GM21423 (cell line): ENCODE results near the gene PPP1R11.

Experiments
- ATAC-seq: cut with Tn5 transposase; IDR thresholded peaks from one replicate; pipeline ENCODE4 v1.9.1; 2021; ENCODE audit warnings: mild to moderate bottlenecking, moderate library complexity; ENCODE audit not compliant: unreplicated experiment

Gene PPP1R11

DNA sequence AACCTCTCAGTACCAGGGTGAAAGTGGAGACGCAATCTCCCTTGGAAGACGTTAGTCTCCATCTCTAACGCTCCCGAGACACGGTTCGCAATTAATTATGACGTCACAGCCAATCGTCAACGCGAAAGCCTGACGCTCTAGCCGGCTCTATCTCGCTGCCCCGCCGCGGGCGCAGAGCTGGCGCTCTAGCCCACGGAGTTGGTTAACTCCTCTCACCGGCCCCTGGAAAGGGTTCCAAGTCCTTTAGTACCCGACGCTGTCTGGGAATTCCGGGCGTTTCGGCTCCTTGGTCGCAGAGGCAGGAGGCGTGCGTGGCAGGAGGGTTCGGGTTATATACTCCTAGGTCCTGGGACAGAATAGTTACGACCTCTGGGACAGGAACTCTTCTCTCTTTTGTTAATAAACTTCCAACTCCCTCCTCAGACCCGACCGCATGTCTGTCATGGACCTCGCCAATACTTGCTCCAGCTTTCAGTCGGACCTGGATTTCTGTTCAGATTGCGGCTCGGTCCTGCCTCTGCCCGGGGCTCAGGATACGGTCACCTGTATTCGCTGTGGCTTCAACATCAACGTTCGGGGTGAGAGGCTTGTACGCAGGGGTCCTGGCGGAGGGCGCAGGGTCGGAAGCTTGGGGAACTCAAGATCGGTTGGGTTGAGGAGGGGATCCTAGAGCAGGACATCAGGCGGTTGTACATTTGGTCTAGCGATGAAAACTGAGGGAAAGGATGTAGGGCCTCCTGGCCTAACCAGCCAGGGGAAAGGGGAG, 5.7 kb upstream of the PPP1R11 start, which contains the start of gene POLR1H:
POLR1H (plus strand) TSS at position 174 of the 766 bp plus-strand sequence; CDS start at position 434, 260 bp downstream.
- peak; percentile 84 for ATAC-seq

DNA sequence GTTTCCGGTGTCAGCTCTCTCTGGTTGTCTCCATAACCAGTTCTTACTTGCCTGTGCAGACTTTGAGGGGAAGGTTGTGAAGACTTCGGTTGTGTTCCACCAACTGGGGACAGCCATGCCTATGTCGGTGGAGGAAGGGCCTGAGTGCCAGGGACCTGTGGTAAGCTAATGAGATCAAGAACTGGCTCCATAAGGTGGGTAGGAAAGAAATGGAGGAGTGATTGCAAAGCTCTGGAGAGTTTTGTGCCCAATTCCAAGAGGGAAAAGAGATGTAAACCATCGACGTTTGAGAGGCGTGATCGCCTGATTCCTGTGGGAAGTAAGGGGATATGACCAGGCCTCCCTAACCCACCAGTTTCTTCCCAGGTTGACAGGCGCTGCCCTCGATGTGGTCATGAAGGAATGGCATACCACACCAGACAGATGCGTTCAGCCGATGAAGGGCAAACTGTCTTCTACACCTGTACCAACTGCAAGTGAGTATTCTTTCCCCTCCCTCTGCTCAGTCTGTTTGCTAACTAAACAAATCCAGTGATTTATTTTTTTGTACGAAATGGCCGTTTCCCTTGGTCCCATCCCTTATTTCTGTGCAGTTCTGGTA, 5.0 kb upstream of the PPP1R11 start:
- no peak for ATAC-seq

DNA sequence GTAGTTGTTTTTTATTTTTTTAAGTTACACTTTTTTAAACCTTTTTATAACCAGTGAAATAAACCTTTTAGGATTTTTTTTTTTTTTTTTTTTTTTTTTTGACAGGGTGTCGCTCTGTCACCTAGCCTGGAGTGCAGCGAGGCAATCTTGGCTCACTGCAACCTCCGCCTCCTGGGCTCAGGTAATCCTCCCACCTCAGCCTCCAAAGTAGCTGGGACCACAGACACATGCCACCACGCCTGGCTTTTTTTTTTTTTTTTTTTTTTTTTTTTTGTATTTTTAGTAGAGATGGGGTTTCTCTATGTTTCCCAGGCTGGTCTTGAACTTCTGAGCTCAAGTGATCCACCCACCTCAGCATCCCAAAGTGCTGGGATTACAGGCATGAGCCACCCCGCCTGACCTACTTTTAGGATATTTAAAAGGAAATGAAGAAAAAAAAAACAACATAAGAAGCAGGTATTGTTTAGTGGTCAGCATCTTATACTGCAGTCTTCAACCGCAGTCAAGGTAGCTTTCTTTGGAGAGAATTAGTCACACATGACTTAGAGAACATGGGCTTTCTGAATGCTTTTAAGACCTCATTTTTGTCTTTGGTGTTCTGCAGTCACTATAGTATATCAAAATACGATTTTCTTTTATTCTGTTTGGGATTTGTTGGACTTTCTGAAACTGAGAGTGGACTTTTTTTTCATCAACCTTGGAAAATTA, 4.4 kb upstream of the PPP1R11 start:
- no peak for ATAC-seq

DNA sequence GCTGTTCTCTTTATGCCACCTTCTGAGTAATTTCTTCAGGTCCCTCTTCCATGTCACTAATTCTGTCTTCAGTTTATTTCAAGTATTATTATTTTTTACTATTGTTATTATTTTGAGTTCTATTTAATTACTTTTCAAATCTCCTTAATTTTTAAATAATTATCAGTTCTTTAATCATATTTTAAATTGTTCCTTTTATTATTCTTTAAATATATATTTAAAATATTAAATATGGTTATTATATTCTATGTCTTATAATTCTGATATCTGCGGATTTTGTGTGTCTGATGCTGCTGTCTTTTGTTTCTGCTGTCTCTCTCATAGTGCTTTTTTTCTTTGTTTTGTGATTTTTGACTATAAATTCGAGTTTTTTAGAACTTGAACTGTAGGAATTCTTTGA, 3.7 kb upstream of the PPP1R11 start:
- ATAC-seq, result no peak

GRCh38 chr6:30066082-30066481, 916 bp upstream of the PPP1R11 start:
- no peak for ATAC-seq

- ATAC-seq, result no peak
These were observed 602 bp downstream of the PPP1R11 start for GRCh38 chr6:30067460-30068139.

GRCh38 chr6:30071081-30071818, 4.3 kb downstream of the PPP1R11 start:
- no peak for ATAC-seq

DNA sequence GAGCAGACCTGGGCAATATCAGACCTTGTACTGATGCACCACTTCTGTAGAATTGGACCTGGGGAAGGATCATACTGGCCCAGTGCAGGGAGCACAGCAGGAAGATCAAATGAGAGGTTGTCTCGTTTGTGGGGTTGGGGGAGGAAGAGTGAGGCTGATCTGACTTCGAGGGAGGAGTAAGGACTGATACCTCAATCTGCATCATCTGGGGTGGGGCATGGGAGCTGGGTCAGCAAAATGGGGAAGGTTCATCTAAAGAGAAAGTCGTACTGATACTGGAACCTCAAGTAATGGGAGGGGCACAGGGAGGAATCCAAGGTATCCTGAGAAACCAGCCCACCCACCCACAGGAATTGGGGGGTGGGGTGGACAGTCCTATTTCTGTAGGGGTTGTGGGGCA, 4.9 kb downstream of the PPP1R11 start:
- no peak for ATAC-seq

- ATAC-seq, result no peak
These were observed 6.7 kb downstream of the PPP1R11 start for GRCh38 chr6:30073489-30074235.

GRCh38 chr6:30074331-30075093, 7.5 kb downstream of the PPP1R11 start:
- ATAC-seq, result no peak

DNA sequence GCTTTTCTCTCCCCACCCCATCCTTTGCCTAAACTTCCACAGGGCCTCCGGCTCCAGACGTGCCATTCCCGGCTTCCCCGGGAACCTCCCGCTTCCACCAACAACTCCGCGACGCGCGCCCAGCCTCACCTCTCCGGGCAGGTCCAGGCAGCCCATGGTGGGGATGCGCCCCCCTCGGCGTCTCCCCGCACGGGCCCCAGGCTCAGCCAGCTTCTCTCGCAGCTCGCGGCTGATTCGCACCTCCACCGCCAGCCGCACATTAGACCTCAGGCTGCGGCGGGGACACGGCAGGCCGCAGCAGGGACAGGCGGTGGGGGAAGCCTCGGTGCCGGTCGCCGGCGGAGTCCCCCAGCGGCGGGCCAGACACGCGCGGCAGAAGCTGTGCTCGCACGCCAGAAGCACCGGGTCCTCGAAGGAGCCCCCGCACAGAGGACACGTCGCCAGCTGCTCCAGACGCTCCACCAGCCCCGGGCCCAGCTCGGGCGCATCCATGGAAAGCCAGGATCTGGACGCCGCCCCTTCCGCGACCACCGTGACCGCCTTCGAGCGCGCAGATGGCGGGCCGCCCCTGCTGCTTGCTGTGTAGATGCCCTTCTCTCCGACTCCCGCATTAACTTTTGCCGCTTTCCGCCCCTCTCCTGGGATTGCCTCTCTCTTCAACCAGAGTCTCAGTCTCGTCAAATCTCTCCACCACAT, 8.2 kb downstream of the PPP1R11 start, which contains the start of gene RNF39:
RNF39 (minus strand) TSS at position 676 of the 696 bp plus-strand sequence; CDS start at position 492, 184 bp downstream.
- no peak for ATAC-seq

- ATAC-seq, result no peak
These were observed 9.1 kb downstream of the PPP1R11 start for GRCh38 chr6:30075790-30076732.

DNA sequence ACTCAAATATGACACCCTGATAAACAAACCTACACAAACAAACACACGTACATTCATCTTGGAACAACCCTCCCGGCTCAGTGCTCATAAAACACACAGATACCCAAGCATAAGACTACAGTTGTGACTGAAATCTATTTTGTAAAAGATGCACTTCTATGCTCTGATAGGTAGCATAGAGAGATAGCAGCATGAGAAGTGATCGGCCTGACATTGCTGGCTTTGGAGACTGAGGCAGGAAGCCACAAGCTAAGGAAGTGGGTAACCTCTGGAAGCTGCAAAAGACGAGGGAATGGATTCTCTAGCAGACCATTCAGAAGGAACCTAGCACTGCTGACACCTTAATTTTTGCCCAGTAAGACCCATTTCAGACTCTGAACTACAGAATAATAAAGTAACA, 10.2 kb downstream of the PPP1R11 start:
- no peak for ATAC-seq

GRCh38 chr6:30087876-30088275, 20.9 kb downstream of the PPP1R11 start:
- ATAC-seq, result no peak

- ATAC-seq, result no peak
These were observed 24.8 kb downstream of the PPP1R11 start for GRCh38 chr6:30091577-30092381.

- no peak for ATAC-seq
These were observed 26.0 kb downstream of the PPP1R11 start for GRCh38 chr6:30092852-30093543.
